Sigmoid colon (tissue), 7 donors: Measurements from ENCODE around the gene NUF2. TPM values are rescaled to one million over a fixed set of nuclear protein-coding genes. Genes with fewer than 3 reads are reported as not detected.

ENCODE experiments used
- DNase-seq: peaks from one replicate; pipeline ENCODE4 v3.0.0-alpha.2; 2019
- H3K27ac ChIP-seq, 4 donors: fragments of 200-600 bp; sonication (generic); one replicate each; pipeline ENCODE4 v1.5.1; 2016 to 2019; ENCODE audit warnings: mild to moderate bottlenecking in 1 of 4
- H3K27me3 ChIP-seq, 3 donors: fragments of 200-600 bp; sonication (generic); one replicate each; pipeline ENCODE4 v1.5.1; 2019; ENCODE audit warnings: mild to moderate bottlenecking in 1 of 3
- H3K36me3 ChIP-seq, 4 donors: fragments of 200-600 bp; sonication (generic); one replicate each; pipeline ENCODE4 v1.5.1; 2016 to 2019
- H3K4me1 ChIP-seq, 4 donors: fragments of 200-600 bp; sonication (generic); one replicate each; pipeline ENCODE4 v1.5.1; 2017 to 2019
- H3K4me3 ChIP-seq, 4 donors: fragments of 200-600 bp; sonication (generic); one replicate each; pipeline ENCODE4 v1.5.1; 2017 to 2019; ENCODE audit warnings: mild to moderate bottlenecking in 2 of 4, moderate library complexity in 1 of 4
- H3K9me3 ChIP-seq, 4 donors: fragments of 200-600 bp in 3 of 4; sonication (generic) in 3 of 4; one replicate each; pipeline versions ENCODE4 v1.5.1 to v1.6.1; 2013 to 2019
- EP300 ChIP-seq, 4 donors: sonication (generic); formaldehyde crosslinking; IDR thresholded peaks; one replicate each; pipeline ENCODE4 v1.6.1; 2017; ENCODE audit warnings: antibody characterized with exemption in 4 of 4
- POLR2A ChIP-seq, 2 donors: fragments of 450-650 bp; IDR thresholded peaks; one replicate each; pipeline ENCODE4 v1.6.1; 2016; ENCODE audit warnings: antibody characterized with exemption in 2 of 2, mild to moderate bottlenecking in 2 of 2, moderate library complexity in 2 of 2
- POLR2AphosphoS5 ChIP-seq, 4 donors: sonication (generic); formaldehyde crosslinking; IDR thresholded peaks; one replicate each; pipeline ENCODE4 v1.6.1; 2017; ENCODE audit warnings: antibody characterized with exemption in 4 of 4
- WGBS, 2 donors: extraction: QIAGEN DNeasy Blood & Tissue Kit; methylation state at CpG; one replicate each; pipeline ENCODE4 v1.1.7; 2013; 5-methylcytosine and 5-hydroxymethylcytosine counted together
- intact Hi-C: fragments of 100-400 bp; cut with DNase I; formaldehyde crosslinking; loops from one replicate; pipeline ENCODE4 v1.15.1; 2023
- polyA plus RNA-seq, 3 donors: library from polyadenylated mRNA; stranded (reverse); fragments of 200-250 nt; gene quantifications; one replicate each; pipeline ENCODE4 v1.2.3, GENCODE V29; 2013
- total RNA-seq, 4 donors: library from RNA; depleted of rRNA; stranded (reverse); fragments of >200 nt; gene quantifications; one replicate each; pipeline ENCODE4 v1.1.0, GENCODE V29; 2016
- TF ChIP-seq, protein P1 (sequence below), 4 experiments: fragments of 450-650 bp in 3 of 4; fragments of 200-600 bp in 1 of 4; IDR thresholded peaks; one replicate each; pipeline ENCODE4 v1.5.1; 2016 to 2019; ENCODE audit warnings: antibody characterized with exemption in 4 of 4, mild to moderate bottlenecking in 3 of 4, moderate library complexity in 2 of 4
- donor health status: healthy with polysubstance abuse.
- donor health status: Bipolar disorder and iron deficiency.
- donor health status: healthy.

Gene NUF2
- total and polyA plus RNA-seq, 7 donors, result 0.36 to 8.4 (median 1.9) TPM; not detected in 2

DNA sequence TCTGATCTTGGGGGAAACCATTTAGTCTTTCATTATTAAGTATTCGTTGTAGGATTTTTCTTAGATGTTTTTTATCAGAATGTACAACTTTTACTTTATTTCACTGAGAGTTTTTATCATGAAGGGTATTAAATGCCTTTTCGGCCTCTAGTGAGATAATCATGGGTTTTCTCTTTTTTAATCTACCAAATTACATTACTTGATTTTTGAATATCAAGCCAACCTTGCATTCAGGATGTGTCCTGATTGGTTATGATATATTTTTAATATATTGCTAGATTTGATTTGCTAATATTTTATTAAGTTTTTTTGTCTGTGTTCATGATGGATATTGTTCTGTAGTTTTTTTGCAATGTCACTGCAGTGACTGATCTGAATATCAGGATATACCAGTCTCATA, 9.4 kb downstream of the NUF2 start:
- no peaks in the 10 kb centered on the region for H3K4me1 ChIP-seq
- H3K36me3 ChIP-seq, result no peaks in the 10 kb centered on the region
- no peak overlapping the region for H3K4me3 ChIP-seq
- no peaks in the 10 kb centered on the region for H3K9me3 ChIP-seq
- WGBS, 2 donors, result 98% methylated on average over 2 of the region's 2 CpGs
- TF ChIP-seq EP300 (IDR thresholded peaks at IDR 0.05), result no peak
- TF ChIP-seq, protein P1, sequence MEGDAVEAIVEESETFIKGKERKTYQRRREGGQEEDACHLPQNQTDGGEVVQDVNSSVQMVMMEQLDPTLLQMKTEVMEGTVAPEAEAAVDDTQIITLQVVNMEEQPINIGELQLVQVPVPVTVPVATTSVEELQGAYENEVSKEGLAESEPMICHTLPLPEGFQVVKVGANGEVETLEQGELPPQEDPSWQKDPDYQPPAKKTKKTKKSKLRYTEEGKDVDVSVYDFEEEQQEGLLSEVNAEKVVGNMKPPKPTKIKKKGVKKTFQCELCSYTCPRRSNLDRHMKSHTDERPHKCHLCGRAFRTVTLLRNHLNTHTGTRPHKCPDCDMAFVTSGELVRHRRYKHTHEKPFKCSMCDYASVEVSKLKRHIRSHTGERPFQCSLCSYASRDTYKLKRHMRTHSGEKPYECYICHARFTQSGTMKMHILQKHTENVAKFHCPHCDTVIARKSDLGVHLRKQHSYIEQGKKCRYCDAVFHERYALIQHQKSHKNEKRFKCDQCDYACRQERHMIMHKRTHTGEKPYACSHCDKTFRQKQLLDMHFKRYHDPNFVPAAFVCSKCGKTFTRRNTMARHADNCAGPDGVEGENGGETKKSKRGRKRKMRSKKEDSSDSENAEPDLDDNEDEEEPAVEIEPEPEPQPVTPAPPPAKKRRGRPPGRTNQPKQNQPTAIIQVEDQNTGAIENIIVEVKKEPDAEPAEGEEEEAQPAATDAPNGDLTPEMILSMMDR (IDR thresholded peaks at IDR 0.05), result no peak
- TF ChIP-seq POLR2A (IDR thresholded peaks at IDR 0.05), result no peak
- TF ChIP-seq POLR2AphosphoS5 (IDR thresholded peaks at IDR 0.05), result no peak
- intact Hi-C loops, result no loop called here
- H3K27ac ChIP-seq, result no peak overlapping the region
- no peaks in the 10 kb centered on the region for H3K27me3 ChIP-seq
- DNase-seq, result no peak

DNA sequence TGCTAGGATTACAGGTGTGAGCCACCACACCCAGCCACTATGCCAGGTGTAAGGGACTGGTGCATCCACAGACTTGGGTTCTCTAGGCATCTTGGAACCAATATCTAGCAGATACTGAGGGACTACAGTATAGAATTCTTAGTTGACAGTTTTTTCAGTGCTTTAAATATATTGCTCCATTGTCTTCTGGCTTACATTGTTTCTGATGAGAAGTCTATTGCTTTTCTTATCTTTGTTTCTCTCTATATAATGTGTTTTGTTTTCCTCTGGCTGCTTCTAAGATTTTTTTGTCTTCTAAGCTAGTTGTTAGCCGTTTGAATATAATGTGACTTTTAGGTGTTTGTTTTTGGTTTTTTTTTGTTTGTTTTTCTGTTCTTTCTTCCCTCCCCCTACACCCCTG, 13.5 kb downstream of the NUF2 start:
- no peak for DNase-seq
- intact Hi-C loops, result no loop called here
- Histone ChIP-seq H3K4me3 (no peak overlapping the region), H3K9me3 (no peaks in the 10 kb centered on the region), H3K4me1 (no peaks in the 10 kb centered on the region), H3K36me3 (no peaks in the 10 kb centered on the region), H3K27me3 (no peaks in the 10 kb centered on the region), H3K27ac (no peak overlapping the region)
- 93 to 98% methylated on average over 1 of the region's 1 CpG for WGBS, 2 donors
- TF ChIP-seq EP300 (IDR thresholded peaks at IDR 0.05), result no peak
- no peak for TF ChIP-seq POLR2A (IDR thresholded peaks at IDR 0.05)
- TF ChIP-seq POLR2AphosphoS5 (IDR thresholded peaks at IDR 0.05), result no peak
- TF ChIP-seq, protein P1 (IDR thresholded peaks at IDR 0.05), result no peak

DNA sequence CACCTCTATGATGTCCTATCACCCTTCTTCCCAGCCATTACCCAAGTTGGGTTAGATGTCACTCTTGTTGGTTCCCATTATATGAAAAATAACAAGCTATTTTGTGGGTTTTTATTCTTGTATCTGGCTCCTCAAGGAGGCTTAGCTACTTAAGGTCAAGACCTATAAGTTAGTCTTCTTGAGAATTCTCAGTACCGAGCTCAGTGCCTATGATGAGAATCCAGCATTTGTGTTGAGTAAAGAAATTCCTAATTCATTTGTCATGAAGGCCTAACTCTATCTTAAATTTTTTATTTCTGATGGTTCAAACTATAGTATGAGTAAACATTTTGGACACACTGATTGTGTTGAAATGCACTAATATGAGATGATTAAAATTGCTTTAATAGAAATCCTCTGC, 15.9 kb downstream of the NUF2 start:
- Histone ChIP-seq H3K27me3 (no peaks in the 10 kb centered on the region), H3K4me1 (no peaks in the 10 kb centered on the region), H3K9me3 (no peaks in the 10 kb centered on the region), H3K36me3 (no peaks in the 10 kb centered on the region), H3K4me3 (no peak overlapping the region), H3K27ac (no peak overlapping the region)
- WGBS, 2 donors, result 92 to 99% methylated on average over 1 of the region's 1 CpG
- intact Hi-C loops, result no loop called here
- TF ChIP-seq POLR2AphosphoS5 (IDR thresholded peaks at IDR 0.05) (no peak), POLR2A (IDR thresholded peaks at IDR 0.05) (no peak), EP300 (IDR thresholded peaks at IDR 0.05) (no peak)
- TF ChIP-seq, protein P1 (IDR thresholded peaks at IDR 0.05), result no peak
- no peak for DNase-seq

DNA sequence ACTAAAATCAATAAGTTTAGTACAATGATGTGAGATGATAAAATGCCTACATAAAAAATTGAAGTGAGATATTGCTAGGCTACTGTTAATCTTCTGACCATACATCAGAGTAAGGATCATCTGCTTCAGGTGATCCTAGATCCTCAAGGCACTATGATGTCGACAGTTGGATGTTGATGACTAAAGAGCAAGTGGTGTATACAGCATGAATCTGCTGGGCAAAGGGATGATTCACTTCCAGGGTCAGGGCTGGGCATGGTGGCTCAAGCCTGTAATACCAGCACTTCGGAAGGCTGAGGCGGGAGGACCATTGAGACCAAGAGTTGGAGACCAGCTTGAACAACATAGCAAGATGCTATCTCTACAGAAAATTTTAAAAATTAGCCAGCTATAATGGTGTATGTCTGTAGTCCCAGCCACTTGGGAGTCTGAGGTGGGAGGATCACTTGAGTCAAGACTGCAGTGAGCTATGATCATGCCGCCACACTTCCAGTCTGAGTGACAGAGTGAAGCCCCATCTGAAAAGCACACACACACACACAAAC, 24.6 kb downstream of the NUF2 start:
- intact Hi-C loops, result no loop called here
- no peaks in the 10 kb centered on the region for H3K9me3 ChIP-seq

More for the DNA sequence above, 24.6 kb downstream of the NUF2 start:
- no peaks in the 10 kb centered on the region for H3K27me3 ChIP-seq
- H3K36me3 ChIP-seq, result no peaks in the 10 kb centered on the region
- H3K4me3 ChIP-seq, result no peak overlapping the region
- TF ChIP-seq POLR2AphosphoS5 (IDR thresholded peaks at IDR 0.05) (no peak), POLR2A (IDR thresholded peaks at IDR 0.05) (no peak), EP300 (IDR thresholded peaks at IDR 0.05) (no peak)
- TF ChIP-seq, protein P1 (IDR thresholded peaks at IDR 0.05), result no peak
- H3K27ac ChIP-seq, result no peak overlapping the region
- no peak for DNase-seq
- no peaks in the 10 kb centered on the region for H3K4me1 ChIP-seq
- WGBS, 2 donors, result 74 to 96% methylated on average over 4 of the region's 4 CpGs
